H1 (cell line): ENCODE measurements around the gene MXD4. TPM values are rescaled to one million over a fixed set of nuclear protein-coding genes. Genes with fewer than 3 reads are reported as not detected.

ENCODE experiments used
- CHD1 ChIP-seq: IDR thresholded peaks from 2 replicates; pipeline ENCODE4 v1.6.1; 2012; ENCODE audit warnings: low read depth, low read length, improper control_type of control experiment
- PHF8 ChIP-seq: fragments of 200-600 bp; sonication (generic); conservative IDR thresholded peaks from 2 replicates; pipeline ENCODE4 v1.7.1; 2012; ENCODE audit warnings: low read depth, mild to moderate bottlenecking, inconsistent platforms, low read length, moderate library complexity
- RNF2 ChIP-seq: fragments of 200-900, 300-1000 bp; sonication (generic); IDR thresholded peaks from 2 replicates; pipeline ENCODE4 v1.7.1; 2016; ENCODE audit warnings: borderline replicate concordance, low read depth, mild to moderate bottlenecking, antibody characterized with exemption, low read length; ENCODE audit not compliant: poor library complexity, severe bottlenecking; ENCODE audit errors: missing control alignments
- polyA plus RNA-seq, 7 experiments: library from polyadenylated mRNA; depleted of rRNA in 3 of 7; stranded (reverse) in 5 of 7; unstranded in 2 of 7; fragments of >200 nt in 5 of 7; fragments of 200-250 nt in 2 of 7; gene quantifications; 1 replicate in 5 of 7; 2 replicates in 1 of 7; 4 replicates in 1 of 7; pipeline versions ENCODE4 v1.2.1 to v1.2.3, GENCODE V29; 2011 to 2013; ENCODE audit warnings: missing spikeins in 2 of 7, mixed read lengths in 2 of 7
- total RNA-seq: library from RNA; stranded (reverse); fragmentation: NEBNext Ultra II Directional; extraction: Animal tissue kit (Norgen Biotek cat#: 25700); gene quantifications from 2 replicates; pipeline ENCODE4 v1.2.1, GENCODE V29; 2021
- TF ChIP-seq, protein P1 (sequence below): IDR thresholded peaks from 2 replicates; pipeline ENCODE4 v1.6.1; 2012; ENCODE audit warnings: inconsistent platforms

MXD4 gene
- total and polyA plus RNA-seq, 2 of the 8 experiments (the other 6 are each of a cell fraction or from before 2014, with no cell fraction given), result 18.0 to 20.8 TPM

DNA sequence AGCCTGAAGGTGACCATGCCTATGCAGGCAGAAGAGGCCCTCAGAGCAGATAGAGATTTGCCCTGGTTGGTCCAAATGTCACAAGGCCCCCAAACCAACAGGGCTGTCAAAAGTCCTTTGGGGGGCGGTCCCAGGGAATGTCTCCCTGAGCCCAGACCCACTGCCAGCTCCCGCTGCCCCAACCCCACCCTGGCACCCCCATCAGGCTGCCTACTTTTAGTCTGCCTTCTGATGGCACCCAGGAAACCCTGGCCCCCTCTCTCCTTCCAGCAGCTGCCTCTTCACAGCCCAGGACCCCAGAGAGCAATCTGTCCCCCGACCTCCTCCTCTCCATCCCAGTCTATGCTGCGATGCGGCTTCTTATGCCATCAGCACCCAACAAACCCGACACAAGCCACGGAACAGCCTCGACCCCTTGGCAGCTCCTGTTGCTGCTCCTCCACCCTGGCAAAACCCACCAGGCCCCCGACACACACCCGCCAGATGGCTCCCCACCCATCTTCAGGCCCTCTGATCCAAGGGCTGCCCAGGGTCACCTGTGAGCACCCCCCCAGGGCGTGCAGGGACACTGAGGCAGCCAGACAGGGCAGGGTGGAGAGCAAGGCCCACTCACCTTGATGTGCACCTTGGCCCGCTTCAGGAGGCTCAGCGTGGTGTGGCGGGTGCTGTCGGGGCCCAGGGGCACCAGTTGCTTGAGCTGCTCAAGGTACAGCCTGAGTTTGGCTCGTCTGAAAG is 9.9 kb downstream of the MXD4 start (continued):
- TF ChIP-seq, protein P1, sequence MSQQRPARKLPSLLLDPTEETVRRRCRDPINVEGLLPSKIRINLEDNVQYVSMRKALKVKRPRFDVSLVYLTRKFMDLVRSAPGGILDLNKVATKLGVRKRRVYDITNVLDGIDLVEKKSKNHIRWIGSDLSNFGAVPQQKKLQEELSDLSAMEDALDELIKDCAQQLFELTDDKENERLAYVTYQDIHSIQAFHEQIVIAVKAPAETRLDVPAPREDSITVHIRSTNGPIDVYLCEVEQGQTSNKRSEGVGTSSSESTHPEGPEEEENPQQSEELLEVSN, result no peak
- TF ChIP-seq CHD1 (no peak), PHF8 (no peak), RNF2 (no peak)
- TF ChIP-seq, all 59 proteins: peak for 0
